Measurements from ENCODE around the gene SEC14L1.

DNA sequence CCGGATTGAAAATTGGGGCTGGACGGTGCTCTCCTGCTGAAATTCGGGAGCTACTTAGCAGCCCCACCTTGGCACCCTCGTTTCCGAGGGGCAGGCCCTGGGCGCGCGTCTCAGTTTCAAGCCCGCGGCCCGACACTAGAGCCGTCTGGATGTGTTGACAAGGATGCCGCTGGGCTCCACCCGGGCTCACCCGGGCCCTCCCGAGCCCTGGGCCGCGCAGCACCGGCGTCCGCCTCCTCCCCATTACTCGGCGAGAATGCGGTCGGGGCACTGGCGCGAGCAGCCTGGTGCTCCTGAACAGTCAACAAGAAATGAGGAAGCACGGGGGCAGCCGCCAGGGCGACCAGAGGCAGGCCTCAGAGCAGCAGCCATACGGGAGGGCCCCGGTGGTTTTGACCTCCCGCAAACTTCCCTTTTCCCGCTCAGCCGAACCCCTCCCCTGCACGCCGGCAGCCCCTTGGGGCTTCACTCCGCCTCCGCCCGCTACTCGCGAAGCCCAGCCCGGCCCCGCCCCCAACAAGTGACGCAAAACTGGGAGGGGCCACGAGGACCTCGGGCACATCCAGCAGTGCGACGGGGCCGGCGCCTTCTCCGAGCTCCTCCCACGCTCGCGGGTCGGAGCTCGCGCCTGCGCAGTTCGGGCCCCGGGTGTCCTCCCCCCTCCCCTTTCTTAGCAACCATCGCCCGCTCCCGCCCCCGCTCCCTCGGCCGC lies 447 bp upstream of the SEC14L1 start:
- TF ChIP-seq, protein P1, sequence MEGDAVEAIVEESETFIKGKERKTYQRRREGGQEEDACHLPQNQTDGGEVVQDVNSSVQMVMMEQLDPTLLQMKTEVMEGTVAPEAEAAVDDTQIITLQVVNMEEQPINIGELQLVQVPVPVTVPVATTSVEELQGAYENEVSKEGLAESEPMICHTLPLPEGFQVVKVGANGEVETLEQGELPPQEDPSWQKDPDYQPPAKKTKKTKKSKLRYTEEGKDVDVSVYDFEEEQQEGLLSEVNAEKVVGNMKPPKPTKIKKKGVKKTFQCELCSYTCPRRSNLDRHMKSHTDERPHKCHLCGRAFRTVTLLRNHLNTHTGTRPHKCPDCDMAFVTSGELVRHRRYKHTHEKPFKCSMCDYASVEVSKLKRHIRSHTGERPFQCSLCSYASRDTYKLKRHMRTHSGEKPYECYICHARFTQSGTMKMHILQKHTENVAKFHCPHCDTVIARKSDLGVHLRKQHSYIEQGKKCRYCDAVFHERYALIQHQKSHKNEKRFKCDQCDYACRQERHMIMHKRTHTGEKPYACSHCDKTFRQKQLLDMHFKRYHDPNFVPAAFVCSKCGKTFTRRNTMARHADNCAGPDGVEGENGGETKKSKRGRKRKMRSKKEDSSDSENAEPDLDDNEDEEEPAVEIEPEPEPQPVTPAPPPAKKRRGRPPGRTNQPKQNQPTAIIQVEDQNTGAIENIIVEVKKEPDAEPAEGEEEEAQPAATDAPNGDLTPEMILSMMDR (IDR thresholded peaks at IDR 0.05; ENCODE audit: insufficient read depth, low read depth, low read length) = no peak
- TF ChIP-seq EZH2 (IDR thresholded peaks at IDR 0.05; ENCODE audit: insufficient read depth, low read length) = no peak
